Measurements from ENCODE around the gene SPATC1L.

Gene SPATC1L

DNA sequence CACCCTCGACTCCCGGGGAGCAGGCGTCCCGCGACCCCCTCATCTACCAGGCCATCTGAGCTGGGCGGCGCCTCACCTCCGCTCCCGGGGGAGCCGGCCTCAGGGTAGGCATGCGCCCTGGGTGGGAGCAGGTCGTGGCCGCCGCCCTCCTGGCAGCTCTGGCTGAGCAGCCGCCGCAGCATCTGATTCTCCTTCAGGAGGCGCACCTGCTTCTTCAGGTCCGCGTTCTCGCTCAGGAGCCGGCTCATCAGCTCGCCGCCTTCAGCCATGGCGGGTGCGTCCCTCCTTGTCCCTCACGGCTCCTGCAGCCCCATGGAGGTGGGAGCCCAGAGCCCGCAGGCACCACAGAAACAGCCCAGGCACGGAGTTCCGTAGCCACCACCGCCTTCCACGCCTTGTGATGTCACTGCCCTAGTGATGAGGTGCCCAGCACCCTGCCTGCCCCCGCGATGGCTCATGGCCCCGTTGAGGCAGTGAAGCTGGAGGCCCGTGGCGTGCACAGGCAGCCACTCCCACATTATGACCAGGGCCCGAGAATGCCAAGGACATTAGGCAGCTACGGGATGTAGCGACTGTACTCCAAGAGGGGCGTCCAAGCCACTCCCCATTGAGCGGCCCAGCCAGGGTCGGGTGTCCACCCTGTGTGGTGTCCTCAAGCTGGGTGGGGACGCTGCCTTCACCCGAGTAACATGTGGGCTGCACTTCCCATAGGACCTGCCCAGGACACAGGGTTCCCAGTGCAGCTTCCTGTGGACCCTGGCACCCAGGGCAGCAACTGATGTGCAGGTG, 1.5 kb downstream of the SPATC1L start:
- TF ChIP-seq, protein P1, sequence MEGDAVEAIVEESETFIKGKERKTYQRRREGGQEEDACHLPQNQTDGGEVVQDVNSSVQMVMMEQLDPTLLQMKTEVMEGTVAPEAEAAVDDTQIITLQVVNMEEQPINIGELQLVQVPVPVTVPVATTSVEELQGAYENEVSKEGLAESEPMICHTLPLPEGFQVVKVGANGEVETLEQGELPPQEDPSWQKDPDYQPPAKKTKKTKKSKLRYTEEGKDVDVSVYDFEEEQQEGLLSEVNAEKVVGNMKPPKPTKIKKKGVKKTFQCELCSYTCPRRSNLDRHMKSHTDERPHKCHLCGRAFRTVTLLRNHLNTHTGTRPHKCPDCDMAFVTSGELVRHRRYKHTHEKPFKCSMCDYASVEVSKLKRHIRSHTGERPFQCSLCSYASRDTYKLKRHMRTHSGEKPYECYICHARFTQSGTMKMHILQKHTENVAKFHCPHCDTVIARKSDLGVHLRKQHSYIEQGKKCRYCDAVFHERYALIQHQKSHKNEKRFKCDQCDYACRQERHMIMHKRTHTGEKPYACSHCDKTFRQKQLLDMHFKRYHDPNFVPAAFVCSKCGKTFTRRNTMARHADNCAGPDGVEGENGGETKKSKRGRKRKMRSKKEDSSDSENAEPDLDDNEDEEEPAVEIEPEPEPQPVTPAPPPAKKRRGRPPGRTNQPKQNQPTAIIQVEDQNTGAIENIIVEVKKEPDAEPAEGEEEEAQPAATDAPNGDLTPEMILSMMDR (IDR thresholded peaks at IDR 0.05; ENCODE audit: control insufficient read depth, extremely low read depth, insufficient read depth), result no peak
- H3K4me3 ChIP-seq (ENCODE audit: low read depth, low read length), result peak overlapping the region; percentile 46
- no peak for DNase-seq (ENCODE audit: low read depth)

DNA sequence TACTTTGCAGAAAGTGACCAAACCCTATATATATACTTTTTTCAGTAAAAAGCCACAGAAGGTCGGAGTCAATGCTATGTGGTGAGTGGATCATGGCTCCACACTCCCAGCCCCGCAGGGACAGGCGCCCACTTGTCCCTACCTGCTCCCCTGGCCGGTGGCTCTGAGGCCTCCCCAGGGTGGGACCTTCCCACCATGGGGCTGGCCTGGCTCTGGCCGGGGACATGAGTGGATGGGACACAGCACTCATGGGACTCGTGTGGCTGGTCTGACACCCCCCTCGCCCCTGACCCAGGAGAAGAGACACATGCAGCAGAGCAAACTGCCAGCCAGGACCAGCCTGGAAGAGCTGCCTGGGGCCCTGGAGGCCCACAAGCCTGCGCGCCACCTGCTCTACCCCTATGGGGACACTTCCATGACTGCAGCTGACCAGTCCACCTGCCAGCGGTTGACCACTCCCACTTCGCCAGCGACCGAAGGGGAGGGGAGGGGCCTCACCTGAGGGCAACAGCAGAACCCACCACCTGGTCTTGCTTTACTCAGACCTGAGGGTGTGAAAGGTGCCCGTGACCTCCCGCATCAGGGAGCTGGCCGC, 2.2 kb downstream of the SPATC1L start:
- TF ChIP-seq, protein P1 (IDR thresholded peaks at IDR 0.05; ENCODE audit: control insufficient read depth, extremely low read depth, insufficient read depth), result no peak
- no peak overlapping the region for H3K4me3 ChIP-seq (ENCODE audit: low read depth, low read length)
- DNase-seq (ENCODE audit: low read depth), result no peak

DNA sequence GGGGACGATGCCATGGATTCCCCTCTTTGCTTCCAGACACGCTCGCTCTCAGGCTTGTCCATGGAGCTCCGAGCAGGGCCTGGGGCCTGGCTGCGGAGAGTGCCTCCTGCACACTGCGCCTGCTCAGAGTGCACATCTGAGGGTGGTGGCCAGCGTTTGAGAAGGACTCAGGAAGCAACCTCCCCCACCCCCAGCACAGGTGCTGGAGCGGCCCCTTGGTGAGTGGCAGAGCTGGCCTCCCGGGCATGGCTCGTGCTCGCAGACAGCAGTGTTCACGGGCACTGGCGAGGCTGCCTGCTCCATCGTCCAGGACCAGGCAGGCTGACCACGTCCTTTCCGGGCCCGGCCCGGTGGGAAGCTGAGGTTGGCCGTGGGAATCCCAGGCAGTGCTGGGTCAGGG, 2.8 kb downstream of the SPATC1L start:
- no peak for DNase-seq (ENCODE audit: low read depth)
- TF ChIP-seq, protein P1 (IDR thresholded peaks at IDR 0.05; ENCODE audit: control insufficient read depth, extremely low read depth, insufficient read depth), result no peak
- H3K4me3 ChIP-seq (ENCODE audit: low read depth, low read length), result no peak overlapping the region

DNA sequence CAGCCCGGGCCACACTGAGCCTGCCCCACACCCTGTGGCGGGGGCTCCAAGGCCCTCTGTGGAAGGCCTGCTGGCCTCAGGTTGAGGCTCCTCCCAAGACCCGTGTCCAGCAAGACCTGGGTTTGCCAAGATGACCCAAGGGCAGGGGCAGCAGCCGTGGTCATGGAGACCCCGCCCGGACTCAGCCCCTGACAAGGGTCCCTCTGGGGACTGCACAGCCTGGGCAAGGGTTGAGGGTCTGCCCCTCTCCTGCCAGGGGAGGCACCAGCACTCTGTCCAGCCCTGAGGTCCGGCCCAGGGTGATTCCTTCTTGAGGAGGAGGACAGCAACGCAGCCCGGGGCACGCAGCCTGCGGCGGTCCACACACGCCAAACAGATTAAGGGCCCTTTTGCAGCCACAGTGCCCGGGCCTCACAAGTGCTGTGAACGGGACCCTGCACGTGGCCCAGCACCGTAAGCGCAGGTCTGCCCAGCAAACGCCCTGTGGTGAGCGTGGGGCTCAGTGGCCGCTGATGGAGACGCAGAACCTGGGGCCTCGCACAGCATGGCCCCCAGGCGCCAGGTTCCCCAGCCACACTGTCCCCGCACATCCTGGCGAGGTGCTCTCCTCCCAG, 3.4 kb downstream of the SPATC1L start:
- no peak overlapping the region for H3K4me3 ChIP-seq (ENCODE audit: low read depth, low read length)
- TF ChIP-seq, protein P1 (IDR thresholded peaks at IDR 0.05; ENCODE audit: control insufficient read depth, extremely low read depth, insufficient read depth), result no peak
- no peak for DNase-seq (ENCODE audit: low read depth)

DNA sequence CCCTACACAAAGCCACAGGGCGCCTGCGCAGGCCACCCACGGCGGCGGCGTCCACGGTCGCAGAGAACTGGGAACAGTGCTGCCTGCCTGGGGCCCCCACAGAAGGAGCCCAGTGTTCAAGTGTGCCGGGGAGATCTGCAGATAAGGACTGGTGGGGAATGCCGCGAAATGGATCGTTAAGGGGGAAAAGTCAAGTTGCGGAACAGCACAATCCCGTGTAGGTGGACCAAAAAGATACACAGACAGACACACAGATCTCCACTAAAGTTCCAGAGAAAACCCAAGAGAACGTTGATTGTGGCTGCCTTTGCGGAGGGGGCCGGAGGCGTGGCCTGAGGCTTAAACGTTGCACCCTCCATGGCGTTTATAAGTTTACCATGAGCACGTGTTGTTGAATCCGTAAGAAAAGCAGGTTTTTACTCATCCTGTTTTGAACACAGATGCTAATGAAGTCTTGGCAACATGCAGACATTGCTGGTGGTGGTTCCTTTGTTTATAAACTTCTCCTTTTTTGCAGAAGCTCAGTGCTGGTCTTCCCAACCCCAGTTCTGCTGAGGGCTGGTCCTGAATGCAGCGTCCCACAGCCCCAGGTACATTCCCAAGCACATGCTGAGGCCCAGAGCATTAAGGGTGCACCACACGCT, 4.1 kb downstream of the SPATC1L start:
- no peak overlapping the region for H3K4me3 ChIP-seq (ENCODE audit: low read depth, low read length)
- DNase-seq (ENCODE audit: low read depth), result no peak
- TF ChIP-seq, protein P1 (IDR thresholded peaks at IDR 0.05; ENCODE audit: control insufficient read depth, extremely low read depth, insufficient read depth), result no peak

DNA sequence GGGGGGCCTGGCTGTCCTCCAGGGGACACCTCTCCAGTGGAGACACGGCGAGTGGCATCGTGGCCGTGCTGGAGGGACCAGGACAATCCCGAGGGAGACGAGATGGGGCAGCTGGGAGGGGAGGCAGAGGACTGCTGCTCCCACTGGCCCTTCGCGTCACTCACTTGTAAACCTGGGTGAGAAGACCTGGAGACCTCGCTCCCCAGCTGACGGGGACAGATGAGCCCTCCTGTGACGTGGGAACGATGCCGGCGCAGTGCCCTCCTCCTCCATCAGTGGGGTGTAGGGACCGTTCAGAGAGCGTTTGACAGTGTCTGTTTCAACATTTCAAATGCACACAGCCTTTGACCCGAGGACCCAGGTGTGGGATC, 4.6 kb downstream of the SPATC1L start:
- no peak for DNase-seq (ENCODE audit: low read depth)
- TF ChIP-seq, protein P1 (IDR thresholded peaks at IDR 0.05; ENCODE audit: control insufficient read depth, extremely low read depth, insufficient read depth), result no peak
- H3K4me3 ChIP-seq (ENCODE audit: low read depth, low read length), result no peak overlapping the region
